ENCODE measurements around the gene SCPEP1.

The SCPEP1 gene

DNA sequence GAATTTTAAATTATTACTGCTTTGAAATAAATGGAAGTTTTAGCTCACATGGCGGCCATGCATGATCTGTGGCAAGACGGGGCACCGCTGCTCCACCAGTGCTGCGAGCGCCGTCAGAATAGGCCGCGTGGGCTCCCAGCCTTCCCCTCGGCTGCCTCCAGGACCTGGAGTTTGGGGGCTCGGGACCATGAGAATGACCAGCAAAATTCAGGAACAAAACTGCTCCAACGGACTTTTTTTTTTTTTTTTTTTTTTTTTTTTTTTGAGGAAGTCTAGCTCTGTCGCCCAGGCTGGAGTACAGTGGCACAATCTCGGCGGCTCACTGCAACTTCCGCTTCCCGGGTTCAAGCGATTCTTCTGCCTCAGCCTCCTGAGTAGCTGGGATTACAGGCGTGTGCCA, 68.8 kb downstream of the SCPEP1 start:
- no peak overlapping the region for H3K27ac ChIP-seq (ENCODE audit: low read depth, low read length)
- H3K4me3 ChIP-seq (ENCODE audit: low read depth in 1 of 2, low read length in 2 of 2), result no peak overlapping the region
- no peaks in the 10 kb centered on the region for H3K36me3 ChIP-seq (ENCODE audit: insufficient read depth, low read length)
- peaks cover 5% of the 10 kb centered on the region for H3K4me1 ChIP-seq (ENCODE audit: insufficient read depth, low read length)
- no peak overlapping the region for H3K9ac ChIP-seq (ENCODE audit: low read length)
- peaks cover 0 to 7% of the 10 kb centered on the region in 2 donors for H3K27me3 ChIP-seq (ENCODE audit: control insufficient read depth in 1 of 2, insufficient read depth in 2 of 2, low read length in 2 of 2)
- no peaks in the 10 kb centered on the region for H3K9me3 ChIP-seq (ENCODE audit: low read length)

DNA sequence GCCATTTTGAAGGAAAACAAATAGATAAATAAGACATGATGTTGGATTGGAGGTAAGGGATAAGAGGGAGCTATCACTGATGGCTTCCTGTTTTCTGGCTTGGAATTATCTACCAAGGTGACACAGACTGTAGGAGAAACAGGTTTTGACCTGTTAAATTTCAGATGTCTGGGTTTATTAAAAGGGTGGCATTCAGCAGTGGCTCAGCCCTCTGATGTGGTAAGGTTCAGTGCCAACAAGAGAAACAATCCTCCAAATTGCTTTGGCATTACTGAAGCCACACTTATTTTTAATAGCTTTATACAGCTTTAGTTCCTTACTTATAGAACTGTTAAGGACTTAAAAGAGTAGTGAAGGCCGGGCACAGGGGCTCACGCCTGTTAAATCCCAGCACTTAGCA, 70.2 kb downstream of the SCPEP1 start:
- Histone ChIP-seq H3K27me3 (ENCODE audit: control insufficient read depth in 1 of 2, insufficient read depth in 2 of 2, low read length in 2 of 2) (peaks cover 0 to 5% of the 10 kb centered on the region in 2 donors), H3K9me3 (ENCODE audit: low read length) (no peaks in the 10 kb centered on the region), H3K4me1 (ENCODE audit: insufficient read depth, low read length) (peaks cover 13% of the 10 kb centered on the region), H3K9ac (ENCODE audit: low read length) (no peak overlapping the region), H3K27ac (ENCODE audit: low read depth, low read length) (no peak overlapping the region), H3K36me3 (ENCODE audit: insufficient read depth, low read length) (no peaks in the 10 kb centered on the region), H3K4me3 (ENCODE audit: low read depth in 1 of 2, low read length in 2 of 2) (no peak overlapping the region)

DNA sequence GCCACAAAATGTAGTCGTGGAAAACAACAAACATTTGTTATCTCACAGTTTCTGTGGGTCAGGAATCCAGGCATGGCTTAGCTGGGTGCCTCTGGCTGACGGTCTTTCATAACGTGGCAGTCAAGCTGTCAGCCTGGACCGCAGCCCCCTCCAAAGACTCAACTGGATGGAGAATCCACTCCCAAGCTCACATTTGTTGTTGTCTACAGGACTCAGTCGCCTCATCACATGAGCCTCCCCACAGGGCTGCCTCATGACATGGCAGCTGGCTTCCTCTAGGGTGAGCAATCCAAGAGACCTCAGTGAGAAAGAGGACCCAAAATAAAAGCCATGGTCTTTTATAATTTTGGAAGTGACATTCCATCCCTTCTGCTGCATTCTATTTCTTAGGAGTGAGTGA, 72.4 kb downstream of the SCPEP1 start:
- Histone ChIP-seq H3K9me3 (ENCODE audit: low read length) (no peaks in the 10 kb centered on the region), H3K9ac (ENCODE audit: low read length) (no peak overlapping the region), H3K27ac (ENCODE audit: low read depth, low read length) (no peak overlapping the region), H3K27me3 (ENCODE audit: control insufficient read depth in 1 of 2, insufficient read depth in 2 of 2, low read length in 2 of 2) (no peaks in the 10 kb centered on the region), H3K4me1 (ENCODE audit: insufficient read depth, low read length) (peaks cover 19% of the 10 kb centered on the region), H3K36me3 (ENCODE audit: insufficient read depth, low read length) (no peaks in the 10 kb centered on the region), H3K4me3 (ENCODE audit: low read depth in 1 of 2, low read length in 2 of 2) (no peak overlapping the region)

DNA sequence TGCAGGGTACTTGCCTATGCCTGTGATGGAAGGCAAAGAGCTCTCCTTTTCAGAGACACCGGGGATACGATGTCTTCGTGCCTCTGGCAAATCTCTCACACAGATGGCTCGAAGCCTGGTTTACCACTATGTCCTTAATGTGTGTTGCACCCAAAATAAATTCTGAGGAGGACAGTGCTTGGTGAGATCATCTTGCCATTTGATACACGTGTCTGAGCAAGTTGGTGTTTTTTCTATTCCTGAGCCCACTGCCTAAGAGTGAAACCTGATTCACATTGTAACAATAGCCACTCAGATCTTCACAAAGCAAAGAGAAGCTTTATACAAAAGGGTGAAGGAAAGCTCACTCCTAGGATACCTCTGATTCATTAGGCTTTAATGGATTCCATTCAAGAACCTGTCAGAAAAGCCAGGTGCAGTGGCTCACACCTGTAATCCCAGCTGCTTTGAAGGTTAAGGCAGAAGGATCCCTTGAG, 74.0 kb downstream of the SCPEP1 start:
- H3K36me3 ChIP-seq (ENCODE audit: insufficient read depth, low read length), result no peaks in the 10 kb centered on the region
- no peak overlapping the region for H3K4me3 ChIP-seq (ENCODE audit: low read depth in 1 of 2, low read length in 2 of 2)
- H3K9me3 ChIP-seq (ENCODE audit: low read length), result no peaks in the 10 kb centered on the region
- H3K9ac ChIP-seq (ENCODE audit: low read length), result no peak overlapping the region
- no peak overlapping the region for H3K27ac ChIP-seq (ENCODE audit: low read depth, low read length)
- H3K4me1 ChIP-seq (ENCODE audit: insufficient read depth, low read length), result peaks cover 19% of the 10 kb centered on the region
- no peaks in the 10 kb centered on the region for H3K27me3 ChIP-seq (ENCODE audit: control insufficient read depth in 1 of 2, insufficient read depth in 2 of 2, low read length in 2 of 2)
